Left forelimb (tissue), 1 donor: Measurements from ENCODE around the gene JPH3.

Experiments
- DNase-seq: peaks from one replicate; pipeline ENCODE4 v3.0.0-alpha.2; 2018; ENCODE audit warnings: low spot score

The JPH3 gene

GRCh38 chr16:87697792-87698191, 95.5 kb downstream of the JPH3 start:
- no peak for DNase-seq

- no peak for DNase-seq
These were observed 95.9 kb downstream of the JPH3 start for GRCh38 chr16:87698241-87698640.

GRCh38 chr16:87698676-87699199, 96.4 kb downstream of the JPH3 start:
- no peak for DNase-seq

GRCh38 chr16:87700406-87701077, 98.2 kb downstream of the JPH3 start:
- no peak for DNase-seq

- DNase-seq: no peak
These were observed 98.8 kb downstream of the JPH3 start for GRCh38 chr16:87701078-87701460.

GRCh38 chr16:87701505-87701921, 99.2 kb downstream of the JPH3 start:
- DNase-seq: no peak

- DNase-seq: no peak
These were observed 100.1 kb downstream of the JPH3 start for GRCh38 chr16:87702325-87702811.

- DNase-seq: no peak
These were observed 100.8 kb downstream of the JPH3 start for GRCh38 chr16:87703071-87703470.

- no peak for DNase-seq
These were observed 101.6 kb downstream of the JPH3 start for GRCh38 chr16:87703835-87704375.

- DNase-seq: no peak
These were observed 102.5 kb downstream of the JPH3 start for GRCh38 chr16:87704754-87705353.

- DNase-seq: no peak
These were observed 103.5 kb downstream of the JPH3 start for GRCh38 chr16:87705771-87706277.

- DNase-seq: no peak
These were observed 104.1 kb downstream of the JPH3 start for GRCh38 chr16:87706278-87707000.

- no peak for DNase-seq
These were observed 104.8 kb downstream of the JPH3 start for GRCh38 chr16:87707097-87707496.

GRCh38 chr16:87707714-87708580, 105.6 kb downstream of the JPH3 start:
- no peak for DNase-seq

- DNase-seq: no peak
These were observed 106.8 kb downstream of the JPH3 start for GRCh38 chr16:87708881-87709638.

GRCh38 chr16:87709677-87710076, 107.4 kb downstream of the JPH3 start:
- no peak for DNase-seq

- DNase-seq: no peak
These were observed 108.6 kb downstream of the JPH3 start for GRCh38 chr16:87710887-87711286.

GRCh38 chr16:87712184-87712762, 110.0 kb downstream of the JPH3 start:
- DNase-seq: no peak

GRCh38 chr16:87713451-87714229, 111.3 kb downstream of the JPH3 start:
- DNase-seq: no peak
